Breast epithelium (tissue), 3 donors: Measurements from ENCODE around the gene PLCB4.

Experiments used
- CTCF ChIP-seq, 3 donors: fragments of 450-650 bp; IDR thresholded peaks; one replicate each; pipeline ENCODE4 v1.5.1; 2016 to 2017; ENCODE audit warnings: antibody characterized with exemption in 3 of 3, mild to moderate bottlenecking in 3 of 3, moderate library complexity in 3 of 3
- POLR2A ChIP-seq: fragments of 450-650 bp; IDR thresholded peaks from one replicate; pipeline ENCODE4 v1.6.1; 2016; ENCODE audit warnings: antibody characterized with exemption, mild to moderate bottlenecking, moderate library complexity

DNA sequence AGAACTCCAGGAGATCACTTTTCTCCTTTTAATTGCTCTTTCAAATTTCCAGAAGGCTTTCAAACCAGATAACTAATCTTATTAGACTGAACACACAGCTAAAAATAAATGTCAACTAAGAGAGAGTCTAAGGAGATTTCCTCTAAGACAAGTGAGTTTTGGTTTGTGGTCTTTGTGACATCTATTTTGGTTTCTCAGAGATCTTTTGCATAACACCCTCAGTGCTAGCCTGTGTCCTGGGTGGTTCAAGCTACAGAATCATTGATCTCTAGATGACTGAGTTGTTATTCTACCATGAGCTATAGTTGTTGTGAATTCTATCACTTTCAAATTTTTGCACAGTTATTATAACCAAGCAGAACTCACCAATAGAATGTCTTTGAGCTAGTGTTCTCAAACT is 49.1 kb upstream of the PLCB4 start:
- no peak for TF ChIP-seq CTCF (IDR thresholded peaks at IDR 0.05)
- TF ChIP-seq POLR2A: no peak
